Hepatocyte (in vitro differentiated cells): ENCODE data around the gene FAM177B. TPM values are rescaled to one million over a fixed set of nuclear protein-coding genes. Genes with fewer than 3 reads are reported as not detected.

Source experiments
- DNase-seq: peaks from one replicate; pipeline ENCODE4 v3.0.0-alpha.2; 2016; ENCODE audit warnings: low spot score
- H2AFZ ChIP-seq: fragments of 200-600 bp; sonication (generic); 2 replicates; pipeline ENCODE4 v1.6.0; 2016; ENCODE audit warnings: antibody characterized with exemption, mild to moderate bottlenecking
- H3K27ac ChIP-seq: fragments of 200-600 bp; sonication (generic); 2 replicates; pipeline ENCODE4 v1.5.1; 2016; ENCODE audit warnings: mild to moderate bottlenecking
- H3K27me3 ChIP-seq: fragments of 200-600 bp; sonication (generic); 2 replicates; pipeline ENCODE4 v1.6.1; 2016
- H3K36me3 ChIP-seq: fragments of 200-600 bp; sonication (generic); replicated peaks from 2 replicates; pipeline ENCODE4 v1.5.1; 2016; ENCODE audit warnings: low read depth; ENCODE audit not compliant: insufficient read depth
- H3K4me1 ChIP-seq: fragments of 200-600 bp; sonication (generic); 2 replicates; pipeline ENCODE4 v1.5.1; 2016; ENCODE audit warnings: mild to moderate bottlenecking, moderate library complexity; ENCODE audit not compliant: insufficient read depth
- H3K4me2 ChIP-seq: fragments of 200-600 bp; sonication (generic); 2 replicates; pipeline ENCODE4 v1.6.0; 2016
- H3K4me3 ChIP-seq: fragments of 200-600 bp; sonication (generic); 2 replicates; pipeline ENCODE4 v1.5.1; 2016; ENCODE audit warnings: mild to moderate bottlenecking
- H3K79me2 ChIP-seq: fragments of 200-600 bp; sonication (generic); 2 replicates; pipeline ENCODE4 v1.6.0; 2017; ENCODE audit warnings: mild to moderate bottlenecking
- H3K9me2 ChIP-seq: fragments of 200-600 bp; sonication (generic); replicated peaks from 2 replicates; pipeline ENCODE4 v1.6.0; 2017; ENCODE audit warnings: mild to moderate bottlenecking; ENCODE audit not compliant: insufficient read depth
- H3K9me3 ChIP-seq: fragments of 200-600 bp; sonication (generic); 2 replicates; pipeline ENCODE4 v1.5.1; 2016; ENCODE audit warnings: low read depth, mild to moderate bottlenecking
- H4K20me1 ChIP-seq: fragments of 200-600 bp; sonication (generic); 2 replicates; pipeline ENCODE4 v1.6.0; 2016; ENCODE audit warnings: mild to moderate bottlenecking; ENCODE audit not compliant: insufficient read depth, poor library complexity, severe bottlenecking
- CTCF ChIP-seq: fragments of 200-600 bp; sonication (generic); IDR thresholded peaks from 2 replicates; pipeline ENCODE4 v1.5.1; 2016; ENCODE audit warnings: antibody characterized with exemption, mild to moderate bottlenecking; ENCODE audit not compliant: poor library complexity
- EZH2 ChIP-seq: fragments of 200-600 bp; sonication (generic); IDR thresholded peaks from 2 replicates; pipeline ENCODE4 v1.6.1; 2016; ENCODE audit warnings: antibody characterized with exemption, mild to moderate bottlenecking, borderline replicate concordance
- EZH2phosphoT487 ChIP-seq: fragments of 200-600 bp; sonication (generic); IDR thresholded peaks from one replicate; pipeline ENCODE4 v1.6.1; 2018; ENCODE audit warnings: antibody characterized with exemption, mild to moderate bottlenecking, low read depth, moderate library complexity; ENCODE audit not compliant: unreplicated experiment, severe bottlenecking
- WGBS: methylation state at CpG from one replicate; pipeline ENCODE4 v1.1.6; 2016; ENCODE audit warnings: low lambda C conversion rate; ENCODE audit errors: missing lambda C conversion rate; 5-methylcytosine and 5-hydroxymethylcytosine counted together
- polyA plus RNA-seq: library from polyadenylated mRNA; unstranded; fragments of >200 nt; fragmentation: Nextera tagmentation; extraction: Ambion mirVana; gene quantifications from 2 replicates; pipeline ENCODE4 v1.2.1, GENCODE V29; 2016
- total RNA-seq: library from RNA; depleted of rRNA; stranded (reverse); fragments of >200 nt; gene quantifications from 2 replicates; pipeline ENCODE4 v1.2.3, GENCODE V29; 2014

FAM177B gene
- total and polyA plus RNA-seq, 2 experiments from 2014 or later, result 0.19 to 1.7 TPM

GRCh38 chr1:222783051-222783450 is 46.0 kb downstream of the FAM177B start:
- no peak for DNase-seq
- H3K27me3 ChIP-seq, result no peaks in the 10 kb centered on the region
- H3K36me3 ChIP-seq, result no peaks in the 10 kb centered on the region
- TF ChIP-seq EZH2 (no peak), CTCF (no peak), EZH2phosphoT487 (no peak)
- H3K4me1 ChIP-seq, result peaks cover 8% of the 10 kb centered on the region
- no peak overlapping the region for H3K4me3 ChIP-seq
- no peaks in the 10 kb centered on the region for H3K9me2 ChIP-seq
- no peak overlapping the region for H3K27ac ChIP-seq
- no peaks in the 10 kb centered on the region for H4K20me1 ChIP-seq
- H3K9me3 ChIP-seq, result no peaks in the 10 kb centered on the region
- no peaks in the 10 kb centered on the region for H3K79me2 ChIP-seq
- no peak overlapping the region for H2AFZ ChIP-seq
- H3K4me2 ChIP-seq, result no peak overlapping the region

GRCh38 chr1:222784371-222784770 is 47.4 kb downstream of the FAM177B start:
- Histone ChIP-seq H3K79me2 (no peaks in the 10 kb centered on the region), H3K9me2 (no peaks in the 10 kb centered on the region), H2AFZ (no peak overlapping the region), H3K4me2 (peak overlapping the region; percentile 23), H3K36me3 (no peaks in the 10 kb centered on the region), H3K4me1 (peaks cover 8% of the 10 kb centered on the region), H3K27me3 (no peaks in the 10 kb centered on the region), H3K9me3 (no peaks in the 10 kb centered on the region), H3K4me3 (no peak overlapping the region), H4K20me1 (no peaks in the 10 kb centered on the region), H3K27ac (no peak overlapping the region)
- DNase-seq, result no peak
- 52% methylated on average over 3 of the region's 3 CpGs for WGBS
- no peak for TF ChIP-seq CTCF
- TF ChIP-seq EZH2phosphoT487, result no peak
- no peak for TF ChIP-seq EZH2

GRCh38 chr1:222784916-222785315 is 47.9 kb downstream of the FAM177B start:
- Histone ChIP-seq H3K36me3 (no peaks in the 10 kb centered on the region), H3K4me3 (no peak overlapping the region), H4K20me1 (no peaks in the 10 kb centered on the region), H2AFZ (no peak overlapping the region), H3K27ac (no peak overlapping the region), H3K9me2 (no peaks in the 10 kb centered on the region), H3K27me3 (no peaks in the 10 kb centered on the region), H3K4me2 (peak overlapping the region; percentile 23), H3K9me3 (no peaks in the 10 kb centered on the region), H3K79me2 (no peaks in the 10 kb centered on the region), H3K4me1 (peaks cover 8% of the 10 kb centered on the region)
- no peak for DNase-seq
- no peak for TF ChIP-seq EZH2phosphoT487
- no peak for TF ChIP-seq CTCF
- TF ChIP-seq EZH2, result no peak
- 7% methylated on average over 2 of the region's 2 CpGs for WGBS

GRCh38 chr1:222785529-222785928 is 48.5 kb downstream of the FAM177B start:
- DNase-seq, result no peak
- Histone ChIP-seq H4K20me1 (no peaks in the 10 kb centered on the region), H3K9me2 (no peaks in the 10 kb centered on the region), H3K4me3 (no peak overlapping the region), H3K27me3 (no peaks in the 10 kb centered on the region), H3K9me3 (no peaks in the 10 kb centered on the region), H3K79me2 (no peaks in the 10 kb centered on the region), H3K36me3 (no peaks in the 10 kb centered on the region), H3K27ac (no peak overlapping the region), H3K4me1 (peaks cover 8% of the 10 kb centered on the region), H2AFZ (no peak overlapping the region), H3K4me2 (no peak overlapping the region)
- TF ChIP-seq EZH2 (no peak), CTCF (no peak), EZH2phosphoT487 (no peak)
- WGBS, result 82% methylated on average over 2 of the region's 2 CpGs
